HCT116 (cell line): ENCODE results near the gene GATAD2A. TPM values are rescaled to one million over a fixed set of nuclear protein-coding genes. Genes with fewer than 3 reads are reported as not detected.
A peak's percentile ranks its signal among the peaks of the same experiment; 100 is the strongest.

Experiments
- ATAC-seq: fragments of 200-7000 bp; cut with Tn5 transposase; 2 replicates; pipeline ENCODE4 v1.9.1; 2020; ENCODE audit warnings: mild to moderate bottlenecking, moderate library complexity
- BruUV-seq: library from RNA; stranded (reverse); fragments of 400-500 nt; replicated peaks from 2 replicates; lab custom pipeline; 2021; lab: Mats Ljungman, UMichigan
- CTCF ChIA-PET: fragments of 300-600 bp; sonication (Branson Sonifier 250); formaldehyde crosslinking; loops from one replicate; lab custom pipeline; 2021; ENCODE audit warnings: antibody characterized with exemption; lab: Charles Lee
- POLR2A ChIA-PET: fragments of 300-600, 350-600 bp; sonication (Branson Sonifier 250); formaldehyde crosslinking; loops from one replicate; lab custom pipeline; 2021; ENCODE audit warnings: antibody characterized with exemption; lab: Charles Lee
- RAD21 ChIA-PET, 2 experiments: fragments of 300-600 bp; sonication (Branson Sonifier 250); formaldehyde crosslinking; loops; one replicate each; lab custom pipeline; 2023; ENCODE audit warnings: low total read pairs in 2 of 2; ENCODE audit not compliant: uncharacterized antibody in 2 of 2, unreplicated experiment in 2 of 2, low non-redundant PET in 1 of 2; lab: Charles Lee
- DNase-seq: peaks from one replicate; pipeline ENCODE4 v3.0.0-alpha.2; 2010; ENCODE audit warnings: low read depth, low spot score
- H2AFZ ChIP-seq: fragments of 200-600 bp; shearing (Covaris generic), sonication (generic); 2 replicates; pipeline ENCODE4 v1.6.1; 2017; ENCODE audit warnings: low read depth, mixed run types, mixed read lengths, antibody characterized with exemption, low read length; ENCODE audit not compliant: poor library complexity, severe bottlenecking
- H3K27ac ChIP-seq: 2 replicates; pipeline ENCODE4 v1.5.1; 2012; ENCODE audit warnings: low read depth, low read length
- H3K27me3 ChIP-seq: fragments of 200-600 bp; sonication (generic); 2 replicates; pipeline ENCODE4 v1.6.1; 2016; ENCODE audit warnings: mixed run types, low read length, mixed read lengths; ENCODE audit not compliant: insufficient read depth
- H3K36me3 ChIP-seq, 2 experiments: fragments of 200-500 bp in 1 of 2; fragments of 200-600 bp in 1 of 2; sonication (Bioruptor generic) in 1 of 2; sonication (generic) in 1 of 2; 2 replicates each; pipeline versions ENCODE4 v1.5.1 to v1.6.1; 2014 to 2016; ENCODE audit warnings: low read length in 2 of 2, inconsistent platforms in 1 of 2, mixed read lengths in 1 of 2, mixed run types in 1 of 2; ENCODE audit not compliant: insufficient read depth in 2 of 2, control insufficient read depth in 1 of 2
- H3K4me1 ChIP-seq, 2 experiments: fragments of 200-600 bp in 1 of 2; sonication (generic) in 1 of 2; 2 replicates each; pipeline versions ENCODE4 v1.5.1 to v1.6.1; 2012 to 2017; ENCODE audit warnings: low read length in 2 of 2, inconsistent platforms in 1 of 2, mild to moderate bottlenecking in 1 of 2, mixed read lengths in 1 of 2, mixed run types in 1 of 2, moderate library complexity in 1 of 2; ENCODE audit not compliant: insufficient read depth in 2 of 2, control insufficient read depth in 1 of 2
- H3K4me2 ChIP-seq: fragments of 200-600 bp; sonication (generic); 2 replicates; pipeline ENCODE4 v1.6.1; 2017; ENCODE audit warnings: mixed run types, low read length, mixed read lengths
- H3K4me3 ChIP-seq, 2 experiments: fragments of 200-600 bp in 1 of 2; sonication (generic) in 1 of 2; replicated peaks in 1 of 2; 2 replicates each; pipeline ENCODE4 v1.5.1; 2011 to 2016; ENCODE audit warnings: low read length in 2 of 2, control low read depth in 1 of 2, low read depth in 1 of 2, mild to moderate bottlenecking in 1 of 2, mixed read lengths in 1 of 2, mixed run types in 1 of 2
- H3K79me2 ChIP-seq: fragments of 200-600 bp; sonication (generic); 2 replicates; pipeline ENCODE4 v1.6.1; 2017; ENCODE audit warnings: mild to moderate bottlenecking, mixed run types, low read length, moderate library complexity, mixed read lengths; ENCODE audit not compliant: insufficient read depth
- H3K9ac ChIP-seq: fragments of 200-600 bp; sonication (generic); 2 replicates; pipeline ENCODE4 v1.6.1; 2016; ENCODE audit warnings: low read length, mixed read lengths
- H3K9me2 ChIP-seq: fragments of 200-600 bp; sonication (generic), shearing (Covaris generic); 2 replicates; pipeline ENCODE4 v1.6.1; 2017; ENCODE audit warnings: mixed run types, mild to moderate bottlenecking, moderate library complexity; ENCODE audit not compliant: insufficient read depth
- H3K9me3 ChIP-seq, 2 experiments: fragments of 200-500 bp in 1 of 2; fragments of 200-600 bp in 1 of 2; sonication (Bioruptor generic) in 1 of 2; sonication (generic) in 1 of 2; 2 replicates each; pipeline ENCODE4 v1.6.1; 2014 to 2017; ENCODE audit warnings: low read length in 2 of 2, mixed read lengths in 2 of 2, inconsistent platforms in 1 of 2, low read depth in 1 of 2, mild to moderate bottlenecking in 1 of 2, mixed run types in 1 of 2, moderate library complexity in 1 of 2; ENCODE audit not compliant: control insufficient read depth in 1 of 2, insufficient read depth in 1 of 2
- H4K20me1 ChIP-seq: fragments of 200-600 bp; sonication (generic), shearing (Covaris generic); 2 replicates; pipeline ENCODE4 v1.6.1; 2017; ENCODE audit warnings: mixed run types, mild to moderate bottlenecking, moderate library complexity; ENCODE audit not compliant: insufficient read depth
- CBX3 ChIP-seq: IDR thresholded peaks from 2 replicates; pipeline ENCODE4 v1.6.1; 2012; ENCODE audit warnings: low read depth
- CEBPB ChIP-seq: IDR thresholded peaks from 2 replicates; pipeline ENCODE4 v1.6.1; 2012; ENCODE audit warnings: low read depth
- EZH2 ChIP-seq: fragments of 200-600 bp; sonication (generic); IDR thresholded peaks from 2 replicates; pipeline ENCODE4 v1.6.1; 2017; ENCODE audit warnings: antibody characterized with exemption, mixed run types
- FOSL1 ChIP-seq: IDR thresholded peaks from 2 replicates; pipeline ENCODE4 v1.6.1; 2012; ENCODE audit warnings: low read depth
- JUND ChIP-seq: IDR thresholded peaks from 2 replicates; pipeline ENCODE4 v1.6.1; 2012
- MAX ChIP-seq: IDR thresholded peaks from 2 replicates; pipeline ENCODE4 v1.6.1; 2012
- POLR2A ChIP-seq: IDR thresholded peaks from 2 replicates; pipeline ENCODE4 v1.7.0; 2011; ENCODE audit warnings: borderline replicate concordance; ENCODE audit not compliant: insufficient read depth, insufficient read length; ENCODE audit errors: extremely low read depth
- POLR2AphosphoS5 ChIP-seq: IDR thresholded peaks from 2 replicates; pipeline ENCODE4 v1.6.1; 2011; ENCODE audit warnings: mild to moderate bottlenecking, low read depth, low read length, moderate library complexity
- SP1 ChIP-seq: IDR thresholded peaks from 2 replicates; pipeline ENCODE4 v1.6.1; 2012; ENCODE audit warnings: low read depth
- SRF ChIP-seq: IDR thresholded peaks from 2 replicates; pipeline ENCODE4 v1.6.1; 2012; ENCODE audit warnings: low read depth
- TCF7L2 ChIP-seq: IDR thresholded peaks from 2 replicates; pipeline ENCODE4 v1.7.0; 2011; ENCODE audit warnings: borderline replicate concordance, inconsistent platforms; ENCODE audit not compliant: insufficient read depth, insufficient read length; ENCODE audit errors: extremely low read depth
- YY1 ChIP-seq: IDR thresholded peaks from 2 replicates; pipeline ENCODE4 v1.6.1; 2011; ENCODE audit warnings: low read length, low read depth, moderate library complexity, mild to moderate bottlenecking; ENCODE audit not compliant: insufficient replicate concordance; ENCODE audit errors: extremely low read depth
- ZFX ChIP-seq: fragments of 450-650 bp; IDR thresholded peaks from 2 replicates; pipeline ENCODE4 v1.6.1; 2017
- ZNF274 ChIP-seq: fragments of 200-500 bp; sonication (Bioruptor generic); IDR thresholded peaks from 2 replicates; pipeline ENCODE4 v1.6.1; 2014; ENCODE audit warnings: mild to moderate bottlenecking, low read depth, low read length, inconsistent platforms
- intact Hi-C: fragments of 100-400 bp; cut with micrococcal nuclease; formaldehyde crosslinking; loops from 2 replicates; pipeline ENCODE4 v1.10.0; 2022
- total RNA-seq: library from RNA; stranded (reverse); gene quantifications from one replicate; pipeline ENCODE4 v1.2.1, GENCODE V29; 2021; ENCODE audit not compliant: unreplicated experiment
- TF ChIP-seq, protein P1 (sequence below): IDR thresholded peaks from 2 replicates; pipeline ENCODE4 v1.6.1; 2012
- TF ChIP-seq, protein P2 (sequence below): IDR thresholded peaks from 2 replicates; pipeline ENCODE4 v1.6.1; 2011; ENCODE audit warnings: mild to moderate bottlenecking, low read length, moderate library complexity; ENCODE audit not compliant: insufficient replicate concordance; ENCODE audit errors: extremely low read depth
- TF ChIP-seq, protein P3 (sequence below), 3 experiments: fragments of 200-600 bp in 1 of 3; sonication (generic) in 1 of 3; IDR thresholded peaks in 2 of 3; conservative IDR thresholded peaks in 1 of 3; 2 replicates each; pipeline ENCODE4 v1.5.1; 2012 to 2017; ENCODE audit warnings: low read depth in 2 of 3, low read length in 2 of 3, antibody characterized with exemption in 1 of 3, borderline replicate concordance in 1 of 3, control low read depth in 1 of 3, mild to moderate bottlenecking in 1 of 3, mixed read lengths in 1 of 3, mixed run types in 1 of 3, moderate library complexity in 1 of 3; ENCODE audit not compliant: insufficient read depth in 1 of 3

Gene GATAD2A
- total RNA-seq, 1 experiment from 2014 or later: 130 TPM

GRCh38 chr19:19468424-19469050, 63.1 kb downstream of the GATAD2A start:
- Histone ChIP-seq H3K4me1 (no peaks in the 10 kb centered on the region), H3K36me3 (peaks cover 12 to 56% of the 10 kb centered on the region in 2 experiments), H3K4me2 (no peak overlapping the region), H3K27me3 (no peaks in the 10 kb centered on the region), H3K27ac (no peak overlapping the region), H4K20me1 (no peaks in the 10 kb centered on the region), H3K9ac (no peak overlapping the region), H3K9me2 (no peaks in the 10 kb centered on the region), H3K79me2 (peaks cover 98% of the 10 kb centered on the region), H3K4me3 (no peak overlapping the region), H3K9me3 (peaks cover 13 to 21% of the 10 kb centered on the region in 2 experiments; a peak in 3 of 4 replicates), H2AFZ (no peak overlapping the region)
- intact Hi-C loops: no loop called here
- DNase-seq (no peak), ATAC-seq (no peak)
- no peak for TF ChIP-seq JUND
- peak; percentile 64; the same call in 1 of the 2 replicates for TF ChIP-seq CBX3
- CTCF ChIA-PET: no interaction called here
- POLR2A ChIA-PET: no interaction called here
- BruUV-seq: TSS peak; percentile 27
- RAD21 ChIA-PET: no interaction called here

DNA sequence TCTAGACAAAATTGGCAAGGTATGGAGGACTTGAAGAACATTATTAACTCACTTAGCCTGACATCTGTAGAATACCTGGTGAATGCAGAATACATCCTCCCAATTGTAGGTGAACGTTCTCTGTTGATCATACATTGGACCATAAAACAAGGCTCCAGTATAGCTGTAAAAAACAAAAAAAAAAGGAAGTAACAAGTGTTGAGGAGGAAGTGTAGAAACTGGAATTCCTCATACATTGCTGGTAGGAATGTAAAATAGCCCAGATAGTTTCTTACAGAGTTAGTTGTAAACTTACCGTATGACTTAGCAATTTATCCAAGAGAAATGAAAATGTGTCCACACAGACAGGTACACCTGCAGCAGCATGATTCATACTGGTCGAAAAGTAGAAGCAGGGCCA, 65.1 kb downstream of the GATAD2A start:
- H3K36me3 ChIP-seq: peaks cover 8 to 44% of the 10 kb centered on the region in 2 experiments
- H3K9me2 ChIP-seq: no peaks in the 10 kb centered on the region
- ChIA-PET RAD21 (no interaction called here), POLR2A (no interaction called here), CTCF (no interaction called here)
- DNase-seq (no peak), ATAC-seq (no peak)
- H2AFZ ChIP-seq: no peak overlapping the region
- no peak overlapping the region for H3K4me2 ChIP-seq
- peaks cover 13 to 21% of the 10 kb centered on the region in 2 experiments; a peak in 3 of 4 replicates for H3K9me3 ChIP-seq
- intact Hi-C loops: no loop called here
- H3K27ac ChIP-seq: no peak overlapping the region
- no peak overlapping the region for H3K4me3 ChIP-seq
- H4K20me1 ChIP-seq: 0 out of 2 replicates have a peak, but pooled peaks cover 2% of the 10 kb centered on the region
- H3K27me3 ChIP-seq: no peaks in the 10 kb centered on the region
- BruUV-seq: no TSS peak
- H3K4me1 ChIP-seq: no peaks in the 10 kb centered on the region
- peaks cover 98% of the 10 kb centered on the region for H3K79me2 ChIP-seq
- H3K9ac ChIP-seq: no peak overlapping the region
- TF ChIP-seq POLR2AphosphoS5: no peak
- TF ChIP-seq FOSL1: no peak
- no peak for TF ChIP-seq JUND
- TF ChIP-seq CBX3: no peak
- TF ChIP-seq, protein P1, sequence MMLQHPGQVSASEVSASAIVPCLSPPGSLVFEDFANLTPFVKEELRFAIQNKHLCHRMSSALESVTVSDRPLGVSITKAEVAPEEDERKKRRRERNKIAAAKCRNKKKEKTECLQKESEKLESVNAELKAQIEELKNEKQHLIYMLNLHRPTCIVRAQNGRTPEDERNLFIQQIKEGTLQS: no peak
- no peak for TF ChIP-seq EZH2
- no peak for TF ChIP-seq ZFX
- TF ChIP-seq POLR2A: no peak
- TF ChIP-seq MAX: no peak
- TF ChIP-seq, protein P2, sequence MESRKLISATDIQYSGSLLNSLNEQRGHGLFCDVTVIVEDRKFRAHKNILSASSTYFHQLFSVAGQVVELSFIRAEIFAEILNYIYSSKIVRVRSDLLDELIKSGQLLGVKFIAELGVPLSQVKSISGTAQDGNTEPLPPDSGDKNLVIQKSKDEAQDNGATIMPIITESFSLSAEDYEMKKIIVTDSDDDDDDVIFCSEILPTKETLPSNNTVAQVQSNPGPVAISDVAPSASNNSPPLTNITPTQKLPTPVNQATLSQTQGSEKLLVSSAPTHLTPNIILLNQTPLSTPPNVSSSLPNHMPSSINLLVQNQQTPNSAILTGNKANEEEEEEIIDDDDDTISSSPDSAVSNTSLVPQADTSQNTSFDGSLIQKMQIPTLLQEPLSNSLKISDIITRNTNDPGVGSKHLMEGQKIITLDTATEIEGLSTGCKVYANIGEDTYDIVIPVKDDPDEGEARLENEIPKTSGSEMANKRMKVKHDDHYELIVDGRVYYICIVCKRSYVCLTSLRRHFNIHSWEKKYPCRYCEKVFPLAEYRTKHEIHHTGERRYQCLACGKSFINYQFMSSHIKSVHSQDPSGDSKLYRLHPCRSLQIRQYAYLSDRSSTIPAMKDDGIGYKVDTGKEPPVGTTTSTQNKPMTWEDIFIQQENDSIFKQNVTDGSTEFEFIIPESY: no peak
- no peak for TF ChIP-seq ZNF274
- no peak for TF ChIP-seq CEBPB
- no peak for TF ChIP-seq TCF7L2
- no peak for TF ChIP-seq SRF
- TF ChIP-seq YY1: no peak
- TF ChIP-seq, protein P3, sequence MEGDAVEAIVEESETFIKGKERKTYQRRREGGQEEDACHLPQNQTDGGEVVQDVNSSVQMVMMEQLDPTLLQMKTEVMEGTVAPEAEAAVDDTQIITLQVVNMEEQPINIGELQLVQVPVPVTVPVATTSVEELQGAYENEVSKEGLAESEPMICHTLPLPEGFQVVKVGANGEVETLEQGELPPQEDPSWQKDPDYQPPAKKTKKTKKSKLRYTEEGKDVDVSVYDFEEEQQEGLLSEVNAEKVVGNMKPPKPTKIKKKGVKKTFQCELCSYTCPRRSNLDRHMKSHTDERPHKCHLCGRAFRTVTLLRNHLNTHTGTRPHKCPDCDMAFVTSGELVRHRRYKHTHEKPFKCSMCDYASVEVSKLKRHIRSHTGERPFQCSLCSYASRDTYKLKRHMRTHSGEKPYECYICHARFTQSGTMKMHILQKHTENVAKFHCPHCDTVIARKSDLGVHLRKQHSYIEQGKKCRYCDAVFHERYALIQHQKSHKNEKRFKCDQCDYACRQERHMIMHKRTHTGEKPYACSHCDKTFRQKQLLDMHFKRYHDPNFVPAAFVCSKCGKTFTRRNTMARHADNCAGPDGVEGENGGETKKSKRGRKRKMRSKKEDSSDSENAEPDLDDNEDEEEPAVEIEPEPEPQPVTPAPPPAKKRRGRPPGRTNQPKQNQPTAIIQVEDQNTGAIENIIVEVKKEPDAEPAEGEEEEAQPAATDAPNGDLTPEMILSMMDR (IDR thresholded peaks at IDR 0.05 in 2 of 3, conservative IDR thresholded peaks at IDR 0.05 in 1 of 3; ENCODE audit: borderline replicate concordance in 1 of 3, insufficient read depth in 1 of 3, low read depth in 2 of 3, low read length in 2 of 3): no peak
- no peak for TF ChIP-seq SP1
